K562 (cell line): Measurements from ENCODE around the gene RPS6KA2. TPM values are rescaled to one million over a fixed set of nuclear protein-coding genes. Genes with fewer than 3 reads are reported as not detected.

ENCODE experiments used
- ATAC-seq: fragments of 200-7000 bp; cut with Tn5 transposase; 3 replicates; pipeline ENCODE4 v1.9.1; 2020; ENCODE audit warnings: moderate library complexity
- BruUV-seq: library from RNA; stranded (reverse); fragments of 400-500 nt; replicated peaks from 2 replicates; lab custom pipeline; 2021; lab: Mats Ljungman, UMichigan
- CTCF ChIA-PET: fragments of 300-600 bp; formaldehyde crosslinking; extraction: SDS; loops from one replicate; lab custom pipeline; 2021; ENCODE audit warnings: low intra/inter-chr PET ratio; lab: Yijun Ruan, JAX
- POLR2A ChIA-PET: fragments of 300-600, 350-650 bp; sonication (Branson Sonifier 250); formaldehyde crosslinking; extraction: SDS; loops from one replicate; lab custom pipeline; 2021; ENCODE audit warnings: antibody characterized with exemption, inconsistent platforms; lab: Yijun Ruan, JAX
- DNase-seq, 4 experiments: peaks; one replicate each; pipeline versions ENCODE4 v3.0.0 to v3.0.0-alpha.2; 2011 to 2018; ENCODE audit warnings: low spot score in 3 of 4, mixed read lengths in 3 of 4; ENCODE audit errors: extremely low read depth in 1 of 4
- FAIRE-seq: peaks from 2 replicates; lab custom pipeline; 2011; peaks lifted over from hg19 to GRCh38; lab: Jason Lieb, UNC
- H2AFZ ChIP-seq: 2 replicates; pipeline ENCODE4 v1.6.0; 2011; ENCODE audit warnings: low read depth, low read length, control low read depth, inconsistent platforms
- H3K27ac ChIP-seq: fragments of 200-600 bp; 3 replicates; pipeline ENCODE4 v1.8.0; 2011; ENCODE audit warnings: low read depth, mild to moderate bottlenecking, control low read depth, inconsistent platforms, low read length, moderate library complexity, mixed read lengths; ENCODE audit errors: extremely low read depth
- H3K27me3 ChIP-seq, 2 experiments: fragments of 300-600 bp in 1 of 2; 2 replicates in 1 of 2; 3 replicates in 1 of 2; pipeline versions ENCODE4 v1.6.0 to v1.8.0; 2011; ENCODE audit warnings: inconsistent platforms in 2 of 2, low read length in 2 of 2, mild to moderate bottlenecking in 1 of 2, mixed read lengths in 1 of 2, moderate library complexity in 1 of 2; ENCODE audit not compliant: control insufficient read depth in 2 of 2, insufficient read depth in 2 of 2
- H3K36me3 ChIP-seq: fragments of 300-600 bp; 3 replicates; pipeline ENCODE4 v1.8.0; 2011; ENCODE audit warnings: mild to moderate bottlenecking, low read length, inconsistent platforms; ENCODE audit not compliant: control insufficient read depth, insufficient read depth
- H3K4me1 ChIP-seq, 2 experiments: fragments of 200-600 bp in 1 of 2; replicated peaks in 1 of 2; 2 replicates in 1 of 2; 3 replicates in 1 of 2; pipeline versions ENCODE4 v1.5.1 to v1.8.0; 2011; ENCODE audit warnings: inconsistent platforms in 2 of 2, low read length in 2 of 2, mild to moderate bottlenecking in 1 of 2, mixed read lengths in 1 of 2, moderate library complexity in 1 of 2; ENCODE audit not compliant: control insufficient read depth in 2 of 2, insufficient read depth in 2 of 2
- H3K4me2 ChIP-seq: 2 replicates; pipeline ENCODE4 v1.6.1; 2011; ENCODE audit warnings: low read length, control low read depth, inconsistent platforms, mixed read lengths; ENCODE audit not compliant: insufficient read depth
- H3K4me3 ChIP-seq: fragments of 200-600 bp; sonication (generic), shearing (Covaris generic); 2 replicates; pipeline ENCODE4 v1.5.1; 2016; ENCODE audit warnings: control low read depth, inconsistent platforms
- H3K79me2 ChIP-seq: fragments of 200-600 bp; 3 replicates; pipeline ENCODE4 v1.8.0; 2011; ENCODE audit warnings: low read length, inconsistent platforms; ENCODE audit not compliant: control insufficient read depth, insufficient read depth
- H3K9ac ChIP-seq, 2 experiments: 2 replicates each; pipeline versions ENCODE4 v1.6.0 to v1.6.1; 2011; ENCODE audit warnings: low read depth in 2 of 2, low read length in 2 of 2, control low read depth in 1 of 2, inconsistent platforms in 1 of 2, mild to moderate bottlenecking in 1 of 2, mixed read lengths in 1 of 2; ENCODE audit not compliant: insufficient read depth in 1 of 2
- H3K9me1 ChIP-seq: one replicate; pipeline ENCODE4 v1.6.0; 2011; ENCODE audit warnings: inconsistent platforms, mild to moderate bottlenecking, low read length, moderate library complexity; ENCODE audit not compliant: control insufficient read depth, insufficient read depth
- H3K9me3 ChIP-seq: replicated peaks from 2 replicates; pipeline ENCODE4 v1.5.1; 2011; ENCODE audit warnings: low read depth, low read length, inconsistent platforms; ENCODE audit not compliant: control insufficient read depth, insufficient read depth
- H4K20me1 ChIP-seq: replicated peaks from 2 replicates; pipeline ENCODE4 v1.6.1; 2011; ENCODE audit warnings: low read length, inconsistent platforms, mixed read lengths; ENCODE audit not compliant: control insufficient read depth, insufficient read depth
- CEBPG ChIP-seq, 3 experiments: fragments of 200-800 bp in 1 of 3; sonication (Bioruptor generic) in 1 of 3; sonication (generic) in 1 of 3; formaldehyde crosslinking in 1 of 3; IDR thresholded peaks in 2 of 3; conservative IDR thresholded peaks in 1 of 3; 2 replicates each; pipeline versions ENCODE4 v1.6.1 to v1.8.0; 2016 to 2022; ENCODE audit warnings: missing compliant biosample characterization in 2 of 3, missing genetic modification characterization in 2 of 3, mild to moderate bottlenecking in 1 of 3, missing genetic modification reagents in 1 of 3
- HCFC1 ChIP-seq: IDR thresholded peaks from 2 replicates; pipeline ENCODE4 v1.6.1; 2012; ENCODE audit warnings: low read depth, low read length, improper control_type of control experiment
- HDAC2 ChIP-seq: fragments of 450-650 bp; IDR thresholded peaks from 2 replicates; pipeline ENCODE4 v1.6.1; 2016; ENCODE audit warnings: mild to moderate bottlenecking
- MCM7 ChIP-seq, 2 experiments: fragments of 450-650 bp; IDR thresholded peaks; 2 replicates each; pipeline ENCODE4 v1.6.1; 2016 to 2018
- MYC ChIP-seq, 2 experiments: fragments of 250-450 bp in 1 of 2; sonication (Bioruptor Pico) in 1 of 2; IDR thresholded peaks; 2 replicates each; pipeline versions ENCODE4 v1.5.1 to v1.6.1; 2012 to 2021; ENCODE audit warnings: low read depth in 2 of 2, borderline replicate concordance in 1 of 2, improper control_type of control experiment in 1 of 2, low read length in 1 of 2, mild to moderate bottlenecking in 1 of 2, moderate library complexity in 1 of 2
- NEUROD1 ChIP-seq: fragments of 150-350 bp; IDR thresholded peaks from 2 replicates; pipeline ENCODE4 v1.6.1; 2014; ENCODE audit warnings: borderline replicate concordance, low read length, low read depth; ENCODE audit not compliant: partially characterized antibody
- NFE2L1 ChIP-seq: fragments of 450-650 bp; IDR thresholded peaks from 2 replicates; pipeline ENCODE4 v1.6.1; 2016; ENCODE audit warnings: missing genetic modification characterization, low read depth, mild to moderate bottlenecking, missing compliant biosample characterization, moderate library complexity, borderline replicate concordance
- PATZ1 ChIP-seq: fragments of 250-450 bp; sonication (Bioruptor Pico); IDR thresholded peaks from 2 replicates; pipeline ENCODE4 v1.5.0; 2020; ENCODE audit warnings: mild to moderate bottlenecking, borderline replicate concordance
- PKNOX1 ChIP-seq: fragments of 450-650 bp; IDR thresholded peaks from 2 replicates; pipeline ENCODE4 v1.6.1; 2016
- POLR2H ChIP-seq: IDR thresholded peaks from 2 replicates; pipeline ENCODE4 v1.6.1; 2016; ENCODE audit warnings: missing genetic modification characterization, low read depth, mild to moderate bottlenecking, control low read depth, missing compliant biosample characterization, moderate library complexity
- SMARCB1 ChIP-seq: IDR thresholded peaks from 2 replicates; pipeline ENCODE4 v1.6.1; 2011; ENCODE audit warnings: improper control_type of control experiment, low read depth; ENCODE audit not compliant: insufficient read length
- WHSC1 ChIP-seq: IDR thresholded peaks from one replicate; pipeline ENCODE4 v1.6.1; 2012; ENCODE audit warnings: low read length, control low read depth, inconsistent platforms
- ZBTB2 ChIP-seq: fragments of 450-650 bp; IDR thresholded peaks from 2 replicates; pipeline ENCODE4 v1.6.1; 2016; ENCODE audit warnings: antibody characterized with exemption
- ZNF175 ChIP-seq: fragments of 200-800 bp; sonication (Bioruptor generic); IDR thresholded peaks from 2 replicates; pipeline ENCODE4 v1.6.1; 2016; ENCODE audit warnings: low read depth, mild to moderate bottlenecking, missing genetic modification characterization, missing compliant biosample characterization
- WGBS: fragments of 100-300 bp; shearing (Covaris generic); methylation state at CpG from one replicate; pipeline ENCODE4 v1.1.6; 2016; ENCODE audit warnings: low coverage, mixed read lengths; ENCODE audit not compliant: insufficient coverage; ENCODE audit errors: missing lambda C conversion rate; 5-methylcytosine and 5-hydroxymethylcytosine counted together
- in situ Hi-C: fragments of 300-500 bp; cut with MboI; formaldehyde crosslinking; loops from 4 replicates; pipeline ENCODE4 v1.15.0; 2018; ENCODE audit warnings: inconsistent platforms, mixed read lengths
- intact Hi-C: fragments of 100-400 bp; cut with micrococcal nuclease; formaldehyde crosslinking; loops from 2 replicates; pipeline ENCODE4 v1.14.2; 2022
- polyA plus RNA-seq, 8 experiments: library from polyadenylated mRNA; depleted of rRNA in 4 of 8; stranded (reverse) in 5 of 8; unstranded in 3 of 8; fragments of >200 nt; fragmentation: Nextera tagmentation in 2 of 8; fragmentation: Illumina TruSeq in 1 of 8; extraction: Ambion mirVana in 2 of 8; extraction: Trizol in 1 of 8; gene quantifications; 2 replicates each; pipeline versions ENCODE4 v1.2.1 to v1.2.3, GENCODE V29; 2011 to 2014; ENCODE audit warnings: inconsistent platforms in 1 of 8, missing spikeins in 1 of 8
- total RNA-seq, 7 experiments: library from RNA; depleted of rRNA in 6 of 7; stranded (reverse); fragments of >200 nt in 6 of 7; fragmentation: Illumina TruSeq in 2 of 7; extraction: Trizol in 2 of 7; gene quantifications; 2 replicates each; pipeline versions ENCODE4 v1.2.1 to v1.2.3, GENCODE V29; 2011 to 2021; ENCODE audit warnings: low replicate concordance in 1 of 7

Gene RPS6KA2
- total and polyA plus RNA-seq, 9 of the 15 experiments (the other 6 are each of a cell fraction or from before 2014, with no cell fraction given): 0.29 to 1.00 (median 0.53) TPM

- Histone ChIP-seq H3K79me2 (no peaks in the 10 kb centered on the region), H3K4me3 (no peak overlapping the region), H3K9ac (no peak overlapping the region), H3K36me3 (no peaks in the 10 kb centered on the region), H3K4me1 (peaks cover 0 to 4% of the 10 kb centered on the region in 2 experiments; a peak in 2 of 5 replicates), H3K4me2 (no peak overlapping the region), H3K27me3 (peaks cover 69 to 84% of the 10 kb centered on the region in 2 experiments), H3K9me3 (no peaks in the 10 kb centered on the region), H3K27ac (no peak overlapping the region), H2AFZ (no peak overlapping the region), H3K9me1 (no peaks in the 10 kb centered on the region), H4K20me1 (peaks cover 7% of the 10 kb centered on the region; the same call in 1 of the 2 replicates)
- ATAC-seq (no peak), DNase-seq (no peak), FAIRE-seq (no peak)
- in situ Hi-C loops (no loop called here), intact Hi-C loops (no loop called here)
- CTCF ChIA-PET: no interaction called here
- 1% methylated on average over 21 of the region's 21 CpGs for WGBS
- BruUV-seq: no TSS peak
- POLR2A ChIA-PET: interaction anchor here (0.6 to 1.6 kb wide), 3 partner anchors 15 to 571 kb away, joined by 3 to 5 read pairs (median 3); no protein-coding TSS in a partner anchor
- no peak for TF ChIP-seq NEUROD1
- no peak for TF ChIP-seq HDAC2
- TF ChIP-seq SMARCB1: no peak
- TF ChIP-seq MYC (IDR thresholded peaks at IDR 0.05; ENCODE audit: low read depth, low read length): no peak
- no peak for TF ChIP-seq MYC (CRISPR knock-in tag; IDR thresholded peaks at IDR 0.05; ENCODE audit: borderline replicate concordance, low read depth)
- no peak for TF ChIP-seq MCM7 (IDR thresholded peaks at IDR 0.05)
- TF ChIP-seq ZBTB2: no peak
- no peak for TF ChIP-seq NFE2L1 (tag)
- TF ChIP-seq HCFC1: no peak
- TF ChIP-seq ZNF175: no peak
- TF ChIP-seq PATZ1 (CRISPR knock-in tag): no peak
- TF ChIP-seq WHSC1: no peak
- TF ChIP-seq POLR2H (tag): no peak
- TF ChIP-seq PKNOX1: no peak
- TF ChIP-seq CEBPG (CRISPR knock-in tag; IDR thresholded peaks at IDR 0.05): no peak
- no peak for TF ChIP-seq CEBPG (tag; conservative IDR thresholded peaks at IDR 0.05 in 1 of 2, IDR thresholded peaks at IDR 0.05 in 1 of 2)
Measured at GRCh38 chr6:166493427-166494100, 133.5 kb downstream of the RPS6KA2 start.
